GM20000 (cell line): ENCODE results near the gene FAM107B.
"Not testable (repeated sequence)": the region's sequence is repeated elsewhere in the genome, so short reads cannot be mapped to it uniquely, and the experiment has no call there.

Experiments
- DNase-seq: peaks from one replicate; pipeline ENCODE4 v3.0.0; 2012; ENCODE audit warnings: low spot score
- TF ChIP-seq, protein P1 (sequence below): IDR thresholded peaks from 2 replicates; pipeline ENCODE4 v1.5.1; 2012; ENCODE audit warnings: mild to moderate bottlenecking, control low read depth; ENCODE audit errors: extremely low read depth, missing control alignments

Gene FAM107B

GRCh38 chr10:14665865-14666857 is 108.5 kb downstream of the FAM107B start:
- TF ChIP-seq, protein P1, sequence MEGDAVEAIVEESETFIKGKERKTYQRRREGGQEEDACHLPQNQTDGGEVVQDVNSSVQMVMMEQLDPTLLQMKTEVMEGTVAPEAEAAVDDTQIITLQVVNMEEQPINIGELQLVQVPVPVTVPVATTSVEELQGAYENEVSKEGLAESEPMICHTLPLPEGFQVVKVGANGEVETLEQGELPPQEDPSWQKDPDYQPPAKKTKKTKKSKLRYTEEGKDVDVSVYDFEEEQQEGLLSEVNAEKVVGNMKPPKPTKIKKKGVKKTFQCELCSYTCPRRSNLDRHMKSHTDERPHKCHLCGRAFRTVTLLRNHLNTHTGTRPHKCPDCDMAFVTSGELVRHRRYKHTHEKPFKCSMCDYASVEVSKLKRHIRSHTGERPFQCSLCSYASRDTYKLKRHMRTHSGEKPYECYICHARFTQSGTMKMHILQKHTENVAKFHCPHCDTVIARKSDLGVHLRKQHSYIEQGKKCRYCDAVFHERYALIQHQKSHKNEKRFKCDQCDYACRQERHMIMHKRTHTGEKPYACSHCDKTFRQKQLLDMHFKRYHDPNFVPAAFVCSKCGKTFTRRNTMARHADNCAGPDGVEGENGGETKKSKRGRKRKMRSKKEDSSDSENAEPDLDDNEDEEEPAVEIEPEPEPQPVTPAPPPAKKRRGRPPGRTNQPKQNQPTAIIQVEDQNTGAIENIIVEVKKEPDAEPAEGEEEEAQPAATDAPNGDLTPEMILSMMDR = no peak
- DNase-seq = no peak

DNA sequence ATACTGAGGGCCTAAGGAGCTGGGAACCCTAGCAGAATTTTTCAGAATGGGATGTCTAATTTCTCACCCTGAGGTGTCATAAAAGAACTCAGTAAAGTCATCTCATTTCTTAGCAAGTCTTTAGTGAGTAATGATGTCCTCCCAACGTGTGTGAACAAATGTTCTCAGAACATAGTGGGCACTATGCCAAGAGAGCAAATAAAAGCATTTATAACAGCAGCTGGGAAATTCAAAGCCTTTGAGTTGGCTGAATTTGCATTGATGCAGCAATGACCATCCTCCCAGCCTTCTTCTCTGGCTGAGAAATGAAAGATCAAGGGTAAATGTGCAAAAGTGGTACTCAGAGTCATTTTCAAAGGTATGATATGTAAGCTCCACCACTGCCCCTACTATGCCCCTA is 109.4 kb downstream of the FAM107B start:
- TF ChIP-seq, protein P1 = no peak
- DNase-seq = no peak

- TF ChIP-seq, protein P1 = no peak
These were observed 110.4 kb downstream of the FAM107B start for GRCh38 chr10:14664345-14664744.

DNA sequence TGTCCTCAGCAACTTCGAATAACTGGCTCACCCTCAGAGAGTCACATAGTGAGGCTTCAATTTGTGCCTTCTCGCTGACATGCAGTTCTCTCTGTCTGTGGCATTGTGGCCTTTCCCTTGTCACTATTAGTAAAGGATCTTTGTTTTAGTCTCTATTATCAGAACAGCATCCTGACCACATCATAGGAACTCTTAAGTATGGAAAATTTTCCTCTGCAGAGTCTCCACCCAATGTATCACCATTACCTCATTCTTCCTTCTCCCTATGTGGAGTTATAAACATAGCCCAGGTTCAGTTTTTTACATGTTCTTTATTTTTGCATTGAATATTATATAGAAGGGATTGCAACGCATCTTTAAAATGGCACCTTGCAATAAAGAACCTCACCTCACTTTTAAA is 112.9 kb downstream of the FAM107B start:
- no peak for DNase-seq
- TF ChIP-seq, protein P1 = no peak

More at GRCh38 chr10:14664345-14664744, 110.4 kb downstream of the FAM107B start:
- no peak for DNase-seq

DNA sequence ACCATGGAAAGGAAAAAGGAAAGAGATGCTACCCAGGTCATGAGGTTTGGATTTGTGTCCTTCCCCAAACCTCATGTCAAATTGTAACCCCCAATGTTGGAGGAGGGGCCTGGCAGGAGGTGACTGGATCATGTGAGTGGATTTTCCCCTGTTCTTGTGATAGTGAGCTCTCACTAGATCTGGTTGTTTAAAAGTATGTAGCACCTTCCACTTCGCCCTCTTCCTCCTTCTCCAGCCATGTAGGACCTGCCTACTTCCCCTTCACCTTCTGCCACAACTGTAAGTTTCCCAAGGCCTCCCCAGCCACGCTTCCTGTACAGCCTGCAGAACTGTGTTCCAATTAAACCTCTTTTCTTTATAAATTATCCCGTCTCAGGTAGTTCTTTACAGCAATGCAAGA is 113.9 kb downstream of the FAM107B start:
- TF ChIP-seq, protein P1 = no peak
- no peak for DNase-seq

DNA sequence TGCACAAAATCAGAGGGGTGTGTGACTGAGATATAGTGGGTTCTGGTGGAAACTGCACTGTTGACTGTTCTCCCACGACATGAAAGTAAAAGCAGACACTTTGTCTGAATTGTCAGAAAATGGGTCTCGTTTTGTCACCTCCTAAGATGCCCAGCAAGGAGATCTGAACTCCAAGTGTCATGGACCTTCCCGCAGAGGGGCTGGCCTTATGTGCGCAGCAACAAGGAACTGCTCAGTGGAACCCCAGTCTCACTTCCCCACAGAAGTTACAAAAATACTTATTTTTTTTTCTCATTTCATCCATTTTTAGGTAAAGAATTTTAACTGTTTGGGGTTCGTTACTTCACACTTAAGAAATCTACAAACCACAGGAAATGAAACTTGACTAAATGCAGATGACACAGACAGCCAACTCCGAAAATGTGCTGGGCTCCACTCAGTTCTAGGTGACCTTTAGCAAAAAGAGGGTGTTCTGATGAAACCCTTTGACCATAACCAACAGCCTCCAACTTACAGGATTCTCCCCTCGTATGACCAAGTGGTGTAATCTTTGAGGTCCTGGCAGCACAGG is 115.0 kb downstream of the FAM107B start:
- peak; percentile 68 for DNase-seq

GRCh38 chr10:14659137-14659536 is 115.6 kb downstream of the FAM107B start:
- DNase-seq = not testable (repeated sequence)

More for the DNA sequence above, 115.0 kb downstream of the FAM107B start:
- TF ChIP-seq, protein P1 = no peak
